H4 (cell line): Measurements from ENCODE around the gene NEDD8. TPM values are rescaled to one million over a fixed set of nuclear protein-coding genes. Genes with fewer than 3 reads are reported as not detected.

ENCODE experiments used
- DNase-seq: peaks from one replicate; pipeline ENCODE4 v3.0.0-alpha.2; 2015; ENCODE audit warnings: low spot score
- total RNA-seq: library from RNA; depleted of rRNA; stranded (reverse); fragments of >200 nt; shearing (Covaris generic); gene quantifications from 2 replicates; pipeline ENCODE4 v1.2.3, GENCODE V29; 2014

Gene NEDD8
- total RNA-seq, 1 experiment from 2014 or later, result 314 TPM

DNA sequence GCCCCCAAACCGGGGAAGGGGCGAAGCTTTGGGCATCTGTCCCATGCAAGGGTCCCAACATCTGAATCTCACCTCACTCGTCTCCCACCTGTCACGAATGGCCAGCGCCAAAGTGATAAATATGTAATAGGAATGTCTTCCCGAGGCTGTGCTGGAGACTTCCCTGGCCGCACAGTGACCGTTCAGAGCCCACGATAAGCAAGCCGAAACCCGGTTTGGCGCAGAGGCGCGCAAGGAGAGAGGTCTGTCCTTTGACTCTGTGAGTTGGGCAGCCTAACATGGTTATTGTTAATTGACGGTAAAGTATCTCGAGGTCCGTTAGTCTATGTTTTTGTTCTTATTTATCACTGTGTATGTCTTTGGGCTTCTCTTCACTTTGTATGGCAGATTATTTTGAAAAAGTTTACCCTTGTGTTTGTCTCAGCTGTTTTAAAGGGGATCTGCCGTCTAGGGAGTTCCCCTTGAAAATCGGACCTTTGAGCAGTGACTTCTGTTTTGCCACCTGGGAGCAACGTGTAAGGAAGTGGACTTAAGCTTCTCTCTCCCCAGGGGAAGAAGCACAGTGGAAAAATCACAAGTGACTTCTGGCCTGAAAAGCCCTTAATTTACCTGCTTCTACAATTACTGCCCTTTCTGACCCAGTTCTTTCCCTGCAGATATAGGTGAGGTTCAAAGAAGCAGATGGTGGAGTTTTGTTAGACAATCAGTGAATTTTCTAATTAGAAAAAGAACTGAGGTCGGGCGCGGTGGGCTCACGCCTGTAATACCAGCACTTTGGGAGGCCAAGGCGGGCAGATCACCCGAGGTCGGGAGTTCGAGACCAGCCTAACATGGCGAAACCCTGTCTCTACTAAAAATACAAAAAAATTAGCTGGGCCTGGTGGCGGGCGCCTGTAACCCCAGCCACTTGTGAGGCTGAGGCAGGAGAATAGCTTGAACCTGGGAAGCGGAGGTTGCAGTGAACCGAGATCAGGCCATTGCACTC lies 35.8 kb downstream of the NEDD8 start:
- DNase-seq, result no peak

DNA sequence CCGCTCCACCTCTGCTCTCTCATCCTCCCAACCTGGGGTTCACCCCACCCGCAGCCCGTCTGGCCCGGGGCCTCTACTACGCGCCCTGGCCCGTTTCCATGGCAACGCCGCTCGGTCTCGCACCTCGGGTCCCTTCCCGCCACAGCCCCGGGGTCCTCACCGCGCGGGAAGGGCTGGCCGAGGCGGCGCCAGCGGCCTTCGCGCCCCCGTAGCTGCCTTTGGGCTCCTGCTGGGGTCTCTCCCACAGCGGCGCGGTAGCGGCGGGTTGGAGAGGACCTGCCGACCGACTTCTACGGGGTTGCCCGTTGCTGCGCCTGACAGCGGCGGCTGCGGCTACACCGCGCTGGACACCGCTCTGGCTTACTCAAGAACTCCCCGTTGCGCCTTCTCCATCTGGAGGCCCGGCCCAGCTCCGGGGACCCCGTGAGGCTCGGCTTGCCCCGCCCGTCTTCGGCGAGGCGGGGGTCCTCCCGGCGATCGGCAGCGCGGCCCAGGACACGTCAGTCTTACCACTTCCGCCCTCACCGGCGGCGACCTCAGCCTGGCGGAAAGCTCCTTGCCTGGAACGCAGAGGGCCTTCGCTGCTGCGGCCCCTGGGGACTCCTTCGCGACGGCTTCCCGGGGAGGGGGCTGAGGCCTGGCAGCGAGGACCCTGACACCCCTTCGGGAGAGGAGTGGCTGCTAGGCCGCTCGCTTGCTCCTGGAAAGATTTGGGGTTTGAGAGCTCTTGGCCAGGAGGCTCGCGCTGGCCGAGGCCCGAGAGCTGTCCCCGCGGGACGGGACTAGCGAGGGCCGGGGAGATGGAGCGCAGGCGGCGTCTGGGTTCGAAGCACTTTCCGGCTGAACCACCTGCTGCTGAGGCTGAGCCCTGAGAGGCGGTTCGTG lies 36.7 kb downstream of the NEDD8 start, which contains the start of gene TM9SF1:
Gene TM9SF1 (minus strand): TSS at position 256 of the 885 bp plus-strand sequence. CDS start 422 bp downstream, outside the sequence.
- DNase-seq, result peak; percentile 85

DNA sequence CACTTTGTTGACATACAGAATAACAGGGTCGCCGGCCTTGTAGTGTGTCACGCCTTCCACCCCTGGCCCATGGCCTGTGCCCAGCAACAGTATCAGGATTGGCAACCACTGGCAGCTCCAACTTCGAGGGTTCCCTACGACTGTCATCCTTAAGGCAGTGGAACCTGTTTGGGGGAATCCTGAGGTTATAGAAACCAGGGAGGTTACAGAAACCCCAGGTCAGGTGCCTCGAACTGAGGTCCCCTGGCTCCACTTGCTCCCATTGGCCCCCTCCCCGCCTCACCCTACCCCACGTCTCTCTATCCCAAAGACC lies 37.3 kb downstream of the NEDD8 start:
- DNase-seq, result no peak

DNA sequence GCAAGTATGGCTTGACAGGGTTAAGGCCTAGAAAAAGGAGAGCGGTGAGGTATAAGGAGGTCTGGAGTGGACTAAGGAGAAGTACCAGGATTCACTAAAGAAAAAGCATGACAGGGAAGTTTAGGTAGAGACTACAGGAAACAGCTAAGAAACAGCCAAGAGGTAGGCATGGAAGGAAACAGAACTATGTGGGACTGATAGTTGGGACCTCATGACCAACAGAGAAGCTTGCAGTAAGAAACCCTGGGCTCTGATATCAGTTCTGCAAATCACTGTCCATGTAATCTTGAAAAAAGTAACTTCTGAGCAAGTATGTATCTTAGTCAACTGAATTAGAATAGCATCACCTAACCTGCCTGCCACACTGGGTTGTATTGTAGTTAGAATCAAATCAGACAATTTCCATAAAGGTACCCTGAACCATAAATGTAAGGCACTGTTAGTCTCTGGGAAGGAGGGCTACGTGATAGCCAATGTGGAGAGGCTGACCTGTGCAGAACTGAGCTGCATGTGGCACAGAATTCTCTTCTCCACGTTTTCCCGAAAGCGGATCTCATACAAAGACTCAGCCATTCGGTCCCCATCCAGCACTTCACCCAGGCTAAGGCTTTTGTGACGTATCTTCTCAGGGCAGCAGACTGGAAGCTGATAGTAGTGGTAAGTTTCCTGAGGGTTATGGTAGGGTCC lies 37.8 kb downstream of the NEDD8 start:
- DNase-seq, result no peak

DNA sequence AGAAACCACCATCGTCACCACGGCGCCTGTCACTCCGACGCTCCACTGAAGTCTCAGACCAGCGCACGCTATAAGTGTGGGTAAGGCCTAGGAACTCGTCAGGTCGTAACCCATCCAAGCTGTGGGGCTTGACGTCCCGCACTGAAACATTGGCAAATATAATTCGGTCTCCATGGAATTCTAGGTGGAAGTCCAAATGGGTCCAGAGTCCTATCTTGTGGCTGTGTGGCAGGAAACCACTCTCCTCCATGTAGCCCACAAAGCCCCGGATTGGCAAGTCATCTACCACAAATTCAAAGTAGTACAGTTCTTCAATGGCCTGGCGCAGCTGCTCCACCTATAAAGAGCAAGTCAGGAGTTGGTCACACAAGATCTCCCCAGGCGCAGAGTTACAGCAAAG lies 39.2 kb downstream of the NEDD8 start:
- DNase-seq, result no peak

DNA sequence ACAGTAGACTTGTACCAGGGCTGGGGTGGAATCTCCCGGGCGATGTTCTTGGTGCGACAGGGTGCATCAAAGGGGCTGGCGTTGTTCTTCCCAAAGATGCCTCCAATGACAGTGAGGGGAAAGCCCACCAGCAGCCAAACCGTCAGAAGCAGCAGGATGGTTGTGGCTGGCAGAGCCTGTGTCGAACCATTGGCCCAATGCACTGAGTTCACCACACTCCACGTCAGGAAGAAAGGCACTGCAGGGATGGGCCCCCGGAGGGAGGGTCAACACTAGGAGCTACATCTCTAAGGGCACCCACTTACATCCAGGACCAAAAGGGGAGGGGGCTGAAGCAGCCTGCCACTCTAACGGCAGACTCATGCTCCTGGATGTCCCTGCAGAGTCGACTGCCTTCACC lies 41.8 kb downstream of the NEDD8 start:
- no peak for DNase-seq

DNA sequence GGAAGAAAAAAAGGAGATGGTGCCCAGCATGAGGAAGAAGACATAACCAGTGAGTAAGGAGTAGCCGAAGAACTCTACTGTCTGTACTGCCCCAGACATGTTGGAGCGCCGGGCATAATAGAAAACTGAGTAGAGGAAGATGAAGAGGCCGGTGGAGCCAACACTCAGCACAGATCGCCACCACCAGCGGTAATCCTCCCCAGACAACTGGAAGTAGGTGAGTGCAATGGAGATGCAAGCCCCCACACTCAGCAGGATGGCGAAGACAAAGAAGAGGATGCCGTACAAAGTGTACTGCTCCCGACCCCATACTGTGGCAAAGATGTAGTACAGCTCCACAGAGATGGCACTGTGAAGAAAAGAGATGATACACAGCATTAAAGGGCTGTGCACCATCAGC lies 42.7 kb downstream of the NEDD8 start:
- DNase-seq, result no peak

DNA sequence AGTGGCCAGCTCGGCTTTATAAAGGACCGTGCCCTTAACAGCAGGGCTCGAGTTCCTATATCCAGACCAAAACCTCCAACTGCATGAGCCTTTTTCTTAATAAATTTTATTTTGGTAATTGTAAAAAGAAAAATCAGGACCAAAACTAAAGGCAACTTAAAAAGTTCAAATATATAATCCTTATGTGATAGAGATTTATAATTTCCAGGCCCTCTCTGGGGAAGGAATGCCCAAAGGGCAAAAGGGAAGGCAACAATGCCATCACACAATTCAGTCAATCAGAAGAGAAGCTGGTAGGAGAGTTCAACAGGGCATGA lies 43.1 kb downstream of the NEDD8 start:
- no peak for DNase-seq

DNA sequence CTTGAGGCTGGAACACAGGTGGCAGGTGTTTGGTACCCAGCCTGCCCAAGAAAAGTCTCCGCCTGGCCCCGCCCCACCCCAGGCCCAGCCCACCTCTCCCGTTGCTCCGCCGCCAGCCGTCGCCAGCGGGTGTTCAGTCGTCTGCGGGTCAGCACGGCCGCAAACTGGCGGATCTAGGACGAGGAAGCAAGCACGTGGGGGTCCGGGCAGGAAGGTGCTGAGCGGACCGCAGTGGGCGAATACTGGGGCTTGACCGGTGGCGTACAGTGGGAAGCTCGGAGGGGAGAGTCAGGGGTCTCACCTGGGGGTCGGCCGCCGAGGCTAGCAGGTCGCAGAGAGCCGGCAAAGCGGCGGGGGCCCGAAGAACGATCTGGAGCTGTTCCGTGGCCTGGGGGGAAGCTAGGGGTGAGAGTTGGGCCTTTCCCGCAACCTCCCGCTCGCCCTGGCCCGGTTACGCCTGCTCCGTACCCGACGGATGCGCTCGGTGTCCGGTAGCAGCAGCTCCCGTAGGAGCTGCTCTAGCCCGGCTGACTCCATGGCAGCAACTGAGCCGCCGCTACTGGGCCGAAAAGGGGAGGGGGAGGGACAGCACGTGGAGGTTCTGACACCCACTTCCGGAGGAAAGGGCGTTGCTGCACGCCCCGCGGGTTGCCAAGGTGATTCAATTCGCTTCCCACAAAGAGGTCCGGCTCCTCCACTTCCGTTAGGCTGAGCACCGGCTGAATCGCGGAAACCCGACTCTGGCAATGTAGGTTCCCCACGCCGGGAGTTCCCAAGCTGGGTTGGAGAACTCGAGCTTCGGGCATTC lies 43.7 kb downstream of the NEDD8 start, which contains the start of gene IPO4:
Gene IPO4 (minus strand): TSS at position 566 of the 808 bp plus-strand sequence. CDS start 29 bp downstream, at position 537.
- DNase-seq, result peak; percentile 96

DNA sequence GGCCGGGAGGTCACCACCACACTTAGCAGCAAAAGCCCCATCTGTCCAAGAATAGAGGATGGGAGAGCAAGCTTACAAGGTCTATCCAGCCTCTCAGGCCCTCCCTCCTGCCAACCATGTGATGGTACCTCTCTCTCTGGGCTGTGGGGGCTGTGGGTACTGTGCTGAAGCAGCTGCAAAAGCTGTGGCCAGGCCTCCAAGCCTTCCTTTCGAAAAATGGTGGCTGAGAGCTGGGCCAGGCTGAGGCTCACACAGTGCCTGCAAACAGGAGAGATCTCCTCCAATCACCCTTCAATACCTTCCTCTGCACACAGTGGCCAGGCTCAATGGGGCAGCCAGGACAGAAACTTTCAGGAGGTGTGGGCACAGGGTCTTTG lies 44.6 kb downstream of the NEDD8 start:
- no peak for DNase-seq

DNA sequence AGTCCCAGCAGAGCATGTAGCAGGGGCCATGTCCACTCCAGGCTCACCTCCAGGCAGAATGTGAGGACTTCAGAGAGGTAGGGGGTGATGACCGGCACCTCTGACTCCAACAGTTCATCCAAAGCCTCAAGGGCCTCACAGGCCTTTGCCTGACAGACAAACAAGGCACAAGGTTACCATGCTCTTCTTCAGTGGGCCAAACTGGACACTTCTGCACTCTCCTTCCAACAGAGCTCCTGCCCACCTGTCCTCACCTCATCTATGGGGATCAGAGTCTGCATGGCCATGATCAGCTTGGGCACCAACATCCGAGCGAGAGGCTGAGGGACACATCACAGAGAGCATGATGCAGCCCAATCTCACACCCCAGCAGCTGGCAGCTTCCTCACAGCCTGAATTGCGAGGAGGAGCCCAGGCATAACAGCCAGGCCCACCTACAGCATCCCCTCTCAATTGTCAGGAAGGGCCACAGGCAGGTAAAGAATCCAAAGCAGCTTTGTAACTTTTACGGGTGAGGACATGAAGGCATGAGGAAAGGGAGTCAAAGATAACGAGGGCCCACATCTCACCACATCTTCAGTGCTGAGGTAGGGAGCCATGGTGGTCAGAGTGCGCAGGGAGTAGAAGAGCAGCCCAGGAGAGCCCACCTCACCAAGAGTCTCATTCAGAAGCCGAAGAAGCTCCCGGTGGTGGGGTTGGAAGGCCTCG lies 45.2 kb downstream of the NEDD8 start:
- no peak for DNase-seq

DNA sequence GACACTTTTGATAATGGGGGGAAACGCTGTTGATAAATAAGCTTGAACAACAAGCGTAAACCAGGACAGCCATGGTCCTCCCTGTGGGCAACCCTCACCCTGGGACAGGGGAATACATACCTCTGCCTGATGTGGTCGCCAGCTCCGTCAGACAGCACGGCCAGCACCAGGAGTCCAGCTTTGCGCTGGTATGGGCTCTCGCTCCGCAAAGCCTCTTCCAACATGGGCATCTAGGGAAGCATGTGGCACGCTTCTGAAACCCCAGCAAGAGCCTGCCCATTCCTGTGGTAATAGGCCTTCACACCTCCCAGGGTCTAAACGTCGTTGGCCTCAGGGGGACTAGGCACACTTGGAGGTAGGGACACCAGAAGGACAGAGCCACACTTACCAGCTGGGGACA lies 46.4 kb downstream of the NEDD8 start:
- no peak for DNase-seq

DNA sequence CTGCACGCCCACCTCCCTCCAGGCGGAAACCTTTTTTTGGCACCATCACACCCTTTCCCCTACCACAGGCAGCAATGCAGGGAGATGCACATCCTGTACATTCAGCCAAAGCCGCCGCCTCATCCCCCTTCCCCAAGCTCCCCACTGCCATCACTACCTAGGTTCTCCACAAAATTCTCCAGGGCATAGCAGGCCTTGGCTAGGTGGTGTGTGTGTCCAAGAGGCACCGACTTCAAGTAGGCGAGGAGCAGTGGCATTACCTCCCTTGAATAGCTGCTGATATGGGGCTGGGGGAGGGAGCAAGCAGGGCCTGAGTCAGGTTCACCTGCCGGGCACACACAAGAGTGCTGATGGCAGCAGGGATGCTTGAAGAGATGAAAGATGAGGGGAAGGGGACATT lies 47.1 kb downstream of the NEDD8 start:
- DNase-seq, result no peak

DNA sequence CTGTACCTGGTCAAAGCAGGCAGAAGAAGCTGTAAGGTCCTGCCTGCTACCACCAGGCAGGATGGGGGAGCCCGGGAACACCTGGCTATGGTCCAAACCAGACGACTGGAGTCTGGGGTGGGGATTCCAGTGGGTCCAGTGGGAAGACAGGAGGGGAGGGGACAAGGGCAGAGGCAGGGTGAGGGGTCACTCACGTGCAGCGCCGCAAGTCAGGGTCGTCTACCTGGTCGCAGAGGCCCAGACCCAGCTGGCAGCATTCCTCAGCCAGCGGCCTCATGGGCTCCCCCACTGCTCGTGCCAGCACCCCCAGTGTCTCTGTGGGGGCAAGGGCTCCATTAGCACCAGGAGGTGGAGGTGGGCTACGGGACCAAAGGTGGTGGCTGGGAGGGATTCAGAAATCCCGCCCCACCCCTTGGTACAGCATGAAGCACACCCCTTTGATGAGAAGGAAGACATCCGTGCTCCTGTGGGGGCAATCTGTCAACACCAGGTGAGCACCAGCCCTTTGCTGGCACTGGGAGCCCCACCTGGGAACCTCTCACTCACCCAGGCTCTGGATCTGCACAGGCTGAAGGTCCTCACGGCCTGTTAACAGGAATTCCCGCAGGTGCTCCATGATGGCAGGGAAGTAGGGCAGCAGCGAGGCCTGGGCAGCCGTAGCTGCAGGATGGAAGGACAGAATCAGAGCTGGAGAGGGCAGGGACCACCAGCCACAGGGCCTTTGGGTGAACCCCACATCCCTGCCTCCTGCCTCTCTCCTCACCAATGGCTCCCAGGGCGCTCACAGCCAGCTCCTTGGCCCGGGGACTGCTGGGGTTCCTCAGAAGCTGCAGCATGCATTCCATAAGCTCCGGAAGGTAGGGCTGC lies 47.8 kb downstream of the NEDD8 start:
- DNase-seq, result no peak

DNA sequence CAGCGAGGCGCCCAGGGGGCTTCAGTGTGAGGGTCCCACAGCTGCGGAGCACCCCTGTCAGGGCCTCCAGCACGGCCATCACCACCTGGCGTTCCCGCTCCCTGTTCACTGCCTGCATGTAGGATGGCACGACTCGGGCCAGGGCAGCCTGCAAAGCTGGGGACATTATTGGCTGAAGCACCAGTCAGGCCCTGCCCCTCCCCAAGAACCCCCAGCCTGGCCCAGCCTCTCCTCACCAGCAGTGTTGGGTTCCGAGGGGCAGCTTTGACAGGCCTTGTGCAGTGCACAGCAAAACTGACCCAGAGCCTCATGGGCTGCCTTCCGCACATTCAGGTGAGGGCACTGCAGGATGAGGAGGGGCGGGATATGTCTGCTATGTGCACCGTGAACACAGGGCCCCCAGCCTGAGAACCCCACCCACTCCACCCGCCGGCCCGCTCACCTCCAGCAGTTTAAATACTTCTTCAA lies 49.1 kb downstream of the NEDD8 start:
- DNase-seq, result no peak

DNA sequence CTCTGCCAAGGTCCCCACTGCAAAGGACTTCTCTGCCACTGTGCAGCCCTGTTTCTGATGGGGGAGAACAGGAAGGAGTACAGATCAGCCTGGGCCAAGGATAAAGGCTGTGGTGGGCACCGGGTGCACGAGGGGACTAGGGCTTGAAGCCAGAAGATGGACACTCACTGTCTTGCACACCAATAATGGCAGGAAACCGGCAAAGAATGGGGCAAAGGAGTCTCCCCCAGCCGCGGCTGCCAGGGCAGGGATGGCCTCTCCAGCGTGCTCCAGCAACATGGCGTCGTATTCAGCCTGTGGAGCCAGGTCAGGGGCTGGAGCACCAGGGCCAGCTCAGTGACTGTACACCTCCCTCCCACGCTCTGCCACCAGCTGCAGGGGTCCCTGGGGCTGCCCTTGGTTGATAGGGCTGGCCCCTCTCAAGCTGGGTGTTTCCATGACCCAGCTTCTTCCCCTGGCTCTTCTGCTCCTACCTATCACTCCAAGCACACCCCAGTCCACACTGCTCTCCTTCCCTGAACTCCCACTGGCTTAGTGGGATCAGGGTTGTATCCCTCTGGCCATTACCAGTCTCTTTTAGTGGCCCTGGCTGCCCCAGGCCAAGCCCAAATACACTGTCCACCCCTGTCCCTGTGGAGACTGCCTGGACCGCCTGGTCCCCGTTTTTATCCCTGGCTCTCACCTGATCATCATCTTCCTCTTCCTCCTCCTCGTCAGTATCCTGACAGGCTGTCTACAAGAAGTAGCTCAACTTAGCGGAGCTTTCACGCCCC lies 49.9 kb downstream of the NEDD8 start:
- DNase-seq, result no peak

DNA sequence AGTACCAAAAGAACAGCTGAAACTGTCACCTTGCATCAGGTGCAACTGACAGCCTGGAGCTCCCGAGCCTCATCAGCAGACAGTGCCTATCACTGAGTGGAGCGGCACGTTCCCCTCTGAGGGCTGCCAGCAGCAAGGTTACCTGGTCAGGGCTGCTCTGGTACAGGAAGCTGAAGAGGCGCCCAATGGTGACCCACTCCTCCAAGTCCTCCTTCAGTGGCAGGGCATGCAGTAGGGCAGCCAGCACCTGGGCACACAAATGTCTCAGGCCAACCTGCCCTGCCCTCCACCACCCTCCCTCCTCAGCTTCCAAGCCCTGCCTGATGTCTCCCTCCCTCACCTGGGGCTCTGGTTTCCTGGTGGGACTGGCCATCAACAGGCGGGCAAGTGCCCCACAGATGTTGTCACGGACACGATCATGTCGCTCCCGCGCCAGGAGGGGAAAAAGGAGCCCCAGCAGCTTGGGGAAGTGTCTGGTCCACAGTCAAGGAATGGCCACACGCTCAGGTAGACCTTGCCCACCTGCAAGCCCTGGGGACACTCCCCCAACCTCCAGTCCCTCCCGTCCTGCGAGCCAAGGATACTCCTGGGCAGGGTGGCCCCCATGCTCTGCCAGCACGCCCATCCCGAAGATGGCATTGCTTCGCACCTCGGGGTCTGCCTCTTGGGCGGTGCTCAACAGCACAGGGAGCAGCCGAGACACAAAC lies 50.6 kb downstream of the NEDD8 start:
- DNase-seq, result no peak
